Measurements from ENCODE around the gene MBD3L2.
"Not testable (repeated sequence)": the region's sequence is repeated elsewhere in the genome, so short reads cannot be mapped to it uniquely, and the experiment has no call there.

MBD3L2 gene

GRCh38 chr19:7049021-7049420 is at the start of gene MBD3L2:
Gene MBD3L2, plus strand, starts transcription at chr19:7049321. Its CDS starts 53 bp downstream, at chr19:7049374.
- TF ChIP-seq YY1, TCF12, CREB1 (IDR thresholded peaks at IDR 0.05; ENCODE audit: low read depth): not testable (repeated sequence)

- TF ChIP-seq TCF12 (IDR thresholded peaks at IDR 0.05; ENCODE audit: low read depth), result no peak
Measured at GRCh38 chr19:6999933-7000332, 49.2 kb upstream of the MBD3L2 start.

GRCh38 chr19:7000333-7000732 is 48.8 kb upstream of the MBD3L2 start:
- TF ChIP-seq RAD21 (IDR thresholded peaks at IDR 0.05; ENCODE audit: low read depth), result no peak
- no peak for TF ChIP-seq CREB1 (IDR thresholded peaks at IDR 0.05; ENCODE audit: low read depth)
- no peak for TF ChIP-seq EGR1 (IDR thresholded peaks at IDR 0.05)
- no peak for TF ChIP-seq FOXM1 (IDR thresholded peaks at IDR 0.05; ENCODE audit: borderline replicate concordance, low read depth)
- no peak for TF ChIP-seq CEBPB (IDR thresholded peaks at IDR 0.05)
- TF ChIP-seq REST (IDR thresholded peaks at IDR 0.05; ENCODE audit: low read depth), result no peak
- no peak for TF ChIP-seq NFIC (IDR thresholded peaks at IDR 0.05)
- TF ChIP-seq EP300 (IDR thresholded peaks at IDR 0.05; ENCODE audit: borderline replicate concordance), result no peak
- no peak for TF ChIP-seq MAX (IDR thresholded peaks at IDR 0.05)
- TF ChIP-seq TEAD4 (IDR thresholded peaks at IDR 0.05), result no peak
- no peak for TF ChIP-seq TAF1 (IDR thresholded peaks at IDR 0.05; ENCODE audit: low read depth)
- TF ChIP-seq TCF12 (IDR thresholded peaks at IDR 0.05; ENCODE audit: low read depth), result no peak
- TF ChIP-seq USF1 (IDR thresholded peaks at IDR 0.05), result no peak
- no peak for TF ChIP-seq YY1 (IDR thresholded peaks at IDR 0.05; ENCODE audit: low read depth)
- TF ChIP-seq ZBTB7A (IDR thresholded peaks at IDR 0.05; ENCODE audit: low read depth), result no peak

- TF ChIP-seq CEBPB (IDR thresholded peaks at IDR 0.05) (no peak), CREB1 (IDR thresholded peaks at IDR 0.05; ENCODE audit: low read depth) (no peak), FOXM1 (IDR thresholded peaks at IDR 0.05; ENCODE audit: borderline replicate concordance, low read depth) (no peak), TAF1 (IDR thresholded peaks at IDR 0.05; ENCODE audit: low read depth) (no peak), NFIC (IDR thresholded peaks at IDR 0.05) (no peak), RAD21 (IDR thresholded peaks at IDR 0.05; ENCODE audit: low read depth) (no peak), EP300 (IDR thresholded peaks at IDR 0.05; ENCODE audit: borderline replicate concordance) (no peak), MAX (IDR thresholded peaks at IDR 0.05) (no peak), TEAD4 (IDR thresholded peaks at IDR 0.05) (no peak), EGR1 (IDR thresholded peaks at IDR 0.05) (no peak), USF1 (IDR thresholded peaks at IDR 0.05) (no peak), YY1 (IDR thresholded peaks at IDR 0.05; ENCODE audit: low read depth) (no peak), REST (IDR thresholded peaks at IDR 0.05; ENCODE audit: low read depth) (no peak), TCF12 (IDR thresholded peaks at IDR 0.05; ENCODE audit: low read depth) (no peak), ZBTB7A (IDR thresholded peaks at IDR 0.05; ENCODE audit: low read depth) (no peak)
Measured at GRCh38 chr19:7000816-7001215, 48.3 kb upstream of the MBD3L2 start.

GRCh38 chr19:7004313-7004931 is 44.7 kb upstream of the MBD3L2 start:
- TF ChIP-seq RAD21 (IDR thresholded peaks at IDR 0.05; ENCODE audit: low read depth), result no peak
- TF ChIP-seq FOXM1 (IDR thresholded peaks at IDR 0.05; ENCODE audit: borderline replicate concordance, low read depth), result no peak
- no peak for TF ChIP-seq USF1 (IDR thresholded peaks at IDR 0.05)
- TF ChIP-seq TEAD4 (IDR thresholded peaks at IDR 0.05), result no peak
- no peak for TF ChIP-seq YY1 (IDR thresholded peaks at IDR 0.05; ENCODE audit: low read depth)
- no peak for TF ChIP-seq TCF12 (IDR thresholded peaks at IDR 0.05; ENCODE audit: low read depth)
- no peak for TF ChIP-seq TAF1 (IDR thresholded peaks at IDR 0.05; ENCODE audit: low read depth)
- TF ChIP-seq CREB1 (IDR thresholded peaks at IDR 0.05; ENCODE audit: low read depth), result no peak
- no peak for TF ChIP-seq MAX (IDR thresholded peaks at IDR 0.05)
- TF ChIP-seq EGR1 (IDR thresholded peaks at IDR 0.05), result no peak
- no peak for TF ChIP-seq REST (IDR thresholded peaks at IDR 0.05; ENCODE audit: low read depth)
- no peak for TF ChIP-seq EP300 (IDR thresholded peaks at IDR 0.05; ENCODE audit: borderline replicate concordance)
- TF ChIP-seq NFIC (IDR thresholded peaks at IDR 0.05), result no peak
- TF ChIP-seq CEBPB (IDR thresholded peaks at IDR 0.05), result no peak
- TF ChIP-seq ZBTB7A (IDR thresholded peaks at IDR 0.05; ENCODE audit: low read depth), result no peak

Data from Ishikawa (cell line).